ENCODE results near the gene NIBAN1. TPM values are rescaled to one million over a fixed set of nuclear protein-coding genes. Genes with fewer than 3 reads are reported as not detected.

The NIBAN1 gene
- total RNA-seq, 1 experiment from 2014 or later, result 5.9 TPM

- H3K18ac ChIP-seq (ENCODE audit: insufficient read length, low read depth, low read length), result no peak overlapping the region
- Mint-ChIP-seq H3K4me1 (peaks cover 0 to 2% of the 10 kb centered on the region in 2 experiments; a peak in 1 of 4 replicates), H3K9me3 (peaks cover 0 to 4% of the 10 kb centered on the region in 2 experiments; a peak in 1 of 5 replicates), H3K36me3 (ENCODE audit: insufficient read depth in 1 of 3, low read depth in 3 of 3) (peaks cover 0 to 9% (median 1%) of the 10 kb centered on the region in 3 experiments; a peak in 3 of 7 replicates), H3K27me3 (ENCODE audit: low read depth) (no peaks in the 10 kb centered on the region), H3K4me3 (no peak overlapping the region), H3K27ac (no peak overlapping the region)
- no peak overlapping the region for H2AFZ ChIP-seq (ENCODE audit: low read length)
- no peaks in the 10 kb centered on the region for H4K20me1 ChIP-seq (ENCODE audit: control insufficient read depth, insufficient read depth, insufficient read length)
- H4K91ac ChIP-seq (ENCODE audit: insufficient read length, low read depth, low read length), result no peak overlapping the region
- no peak overlapping the region for H3K9ac ChIP-seq (ENCODE audit: extremely low read depth, insufficient read length, low read length)
- no peak for DNase-seq
- no CpG with 5 or more reads among the region's 3 CpGs for WGBS (ENCODE audit: extremely low coverage, insufficient read length, low lambda C conversion rate)
- no peaks in the 10 kb centered on the region for H3K79me1 ChIP-seq (ENCODE audit: insufficient read depth, low read depth, low read length, poor library complexity, severe bottlenecking)
- H2BK15ac ChIP-seq (ENCODE audit: low read depth, low read length), result no peak overlapping the region
- H3K23me2 ChIP-seq (ENCODE audit: insufficient read length, low read depth, low read length, poor library complexity, severe bottlenecking), result no peaks in the 10 kb centered on the region
- no peak overlapping the region for H2BK20ac ChIP-seq (ENCODE audit: low read depth, low read length, poor library complexity, severe bottlenecking)
- no peak overlapping the region for H4K8ac ChIP-seq (replicated peaks; ENCODE audit: insufficient read length, low read depth, low read length)
- H2BK5ac ChIP-seq (ENCODE audit: insufficient read length, low read length), result no peak overlapping the region
- no peaks in the 10 kb centered on the region for H3K27me3 ChIP-seq (ENCODE audit: insufficient read depth, low read length)
- H3K9me3 ChIP-seq (ENCODE audit: control insufficient read depth, low read depth, low read length), result no peaks in the 10 kb centered on the region
- H3K4ac ChIP-seq (ENCODE audit: low read depth, low read length), result no peak overlapping the region
- no peak overlapping the region for H3T11ph ChIP-seq (ENCODE audit: low read length)
- H3K23ac ChIP-seq (ENCODE audit: insufficient read length, low read depth, low read length), result no peak overlapping the region
- no peak overlapping the region for H2AK5ac ChIP-seq (ENCODE audit: insufficient read length, low read length)
- H3K4me1 ChIP-seq (ENCODE audit: insufficient read depth, low read length), result no peaks in the 10 kb centered on the region
- H2BK12ac ChIP-seq (ENCODE audit: insufficient read length, low read depth, low read length), result no peak overlapping the region
- H2BK120ac ChIP-seq (ENCODE audit: low read depth, low read length, poor library complexity, severe bottlenecking), result no peak overlapping the region
- no peak overlapping the region for H3K56ac ChIP-seq (ENCODE audit: insufficient read length, low read depth, low read length)
- no peak overlapping the region for H4K5ac ChIP-seq (ENCODE audit: insufficient read length, low read depth, low read length)
- H3K27ac ChIP-seq (ENCODE audit: insufficient read length, low read depth, low read length), result no peak overlapping the region
- TF ChIP-seq, protein P1, sequence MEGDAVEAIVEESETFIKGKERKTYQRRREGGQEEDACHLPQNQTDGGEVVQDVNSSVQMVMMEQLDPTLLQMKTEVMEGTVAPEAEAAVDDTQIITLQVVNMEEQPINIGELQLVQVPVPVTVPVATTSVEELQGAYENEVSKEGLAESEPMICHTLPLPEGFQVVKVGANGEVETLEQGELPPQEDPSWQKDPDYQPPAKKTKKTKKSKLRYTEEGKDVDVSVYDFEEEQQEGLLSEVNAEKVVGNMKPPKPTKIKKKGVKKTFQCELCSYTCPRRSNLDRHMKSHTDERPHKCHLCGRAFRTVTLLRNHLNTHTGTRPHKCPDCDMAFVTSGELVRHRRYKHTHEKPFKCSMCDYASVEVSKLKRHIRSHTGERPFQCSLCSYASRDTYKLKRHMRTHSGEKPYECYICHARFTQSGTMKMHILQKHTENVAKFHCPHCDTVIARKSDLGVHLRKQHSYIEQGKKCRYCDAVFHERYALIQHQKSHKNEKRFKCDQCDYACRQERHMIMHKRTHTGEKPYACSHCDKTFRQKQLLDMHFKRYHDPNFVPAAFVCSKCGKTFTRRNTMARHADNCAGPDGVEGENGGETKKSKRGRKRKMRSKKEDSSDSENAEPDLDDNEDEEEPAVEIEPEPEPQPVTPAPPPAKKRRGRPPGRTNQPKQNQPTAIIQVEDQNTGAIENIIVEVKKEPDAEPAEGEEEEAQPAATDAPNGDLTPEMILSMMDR (conservative IDR thresholded peaks at IDR 0.05), result no peak
- no peaks in the 10 kb centered on the region for H3K79me2 ChIP-seq (ENCODE audit: insufficient read depth, low read length)
- H3K4me2 ChIP-seq (ENCODE audit: insufficient read depth, insufficient read length, low read length), result no peak overlapping the region
- no peak overlapping the region for H3K14ac ChIP-seq (ENCODE audit: insufficient read depth, low read length)
These were observed 44.6 kb downstream of the NIBAN1 start for GRCh38 chr1:184929711-184930202.

All from H9 (cell line).